ENCODE measurements around the gene ZDHHC7.
"Not testable (repeated sequence)": the region's sequence is repeated elsewhere in the genome, so short reads cannot be mapped to it uniquely, and the experiment has no call there.

Gene ZDHHC7

GRCh38 chr16:84938616-84939015, 72.7 kb downstream of the ZDHHC7 start:
- not testable (repeated sequence) for DNase-seq (ENCODE audit: low read depth)

GRCh38 chr16:84937196-84938005, 73.9 kb downstream of the ZDHHC7 start:
- no peak for DNase-seq (ENCODE audit: low read depth)

- no peak for DNase-seq (ENCODE audit: low read depth)
Observed at GRCh38 chr16:84933774-84934631, 77.3 kb downstream of the ZDHHC7 start.

- no peak for DNase-seq (ENCODE audit: low read depth)
Observed at GRCh38 chr16:84932681-84933080, 78.7 kb downstream of the ZDHHC7 start.

GRCh38 chr16:84931506-84931905, 79.8 kb downstream of the ZDHHC7 start:
- DNase-seq (ENCODE audit: low read depth) = no peak

GRCh38 chr16:84931107-84931494, 80.2 kb downstream of the ZDHHC7 start:
- DNase-seq (ENCODE audit: low read depth) = no peak

GRCh38 chr16:84930298-84931106, 80.8 kb downstream of the ZDHHC7 start:
- DNase-seq (ENCODE audit: low read depth) = no peak

- no peak for DNase-seq (ENCODE audit: low read depth)
Observed at GRCh38 chr16:84929421-84930297, 81.7 kb downstream of the ZDHHC7 start.

- no peak for DNase-seq (ENCODE audit: low read depth)
Observed at GRCh38 chr16:84928679-84929420, 82.5 kb downstream of the ZDHHC7 start.

GRCh38 chr16:84927621-84928591, 83.4 kb downstream of the ZDHHC7 start:
- DNase-seq (ENCODE audit: low read depth) = no peak

GRCh38 chr16:84926462-84926861, 84.9 kb downstream of the ZDHHC7 start:
- no peak for DNase-seq (ENCODE audit: low read depth)

GRCh38 chr16:84925773-84926372, 85.5 kb downstream of the ZDHHC7 start:
- no peak for DNase-seq (ENCODE audit: low read depth)

- DNase-seq (ENCODE audit: low read depth) = peak; percentile 49
Observed at GRCh38 chr16:84925092-84925772, 86.1 kb downstream of the ZDHHC7 start.

GRCh38 chr16:84924331-84925091, 86.8 kb downstream of the ZDHHC7 start:
- DNase-seq (ENCODE audit: low read depth) = no peak
